GM19351 (cell line): ENCODE data around the gene C12orf42.

Experiments used
- ATAC-seq: cut with Tn5 transposase; IDR thresholded peaks from one replicate; pipeline ENCODE4 v1.9.1; 2021; ENCODE audit warnings: mild to moderate bottlenecking, moderate library complexity; ENCODE audit not compliant: unreplicated experiment

The C12orf42 gene

GRCh38 chr12:103350116-103350515 lies 145.7 kb downstream of the C12orf42 start:
- ATAC-seq: no peak

GRCh38 chr12:103348935-103349334 lies 146.8 kb downstream of the C12orf42 start:
- ATAC-seq: no peak

- ATAC-seq: no peak
Observed at GRCh38 chr12:103336940-103337339, 158.8 kb downstream of the C12orf42 start.

GRCh38 chr12:103334466-103334865 lies 161.3 kb downstream of the C12orf42 start:
- ATAC-seq: no peak

GRCh38 chr12:103333676-103334075 lies 162.1 kb downstream of the C12orf42 start:
- ATAC-seq: no peak

- ATAC-seq: no peak
Observed at GRCh38 chr12:103331643-103332042, 164.1 kb downstream of the C12orf42 start.

GRCh38 chr12:103330672-103331071 lies 165.1 kb downstream of the C12orf42 start:
- ATAC-seq: no peak

GRCh38 chr12:103327676-103328075 lies 168.1 kb downstream of the C12orf42 start:
- no peak for ATAC-seq

GRCh38 chr12:103326190-103326589 lies 169.6 kb downstream of the C12orf42 start:
- no peak for ATAC-seq

- ATAC-seq: no peak
Observed at GRCh38 chr12:103318566-103318965, 177.2 kb downstream of the C12orf42 start.

GRCh38 chr12:103317220-103317619 lies 178.5 kb downstream of the C12orf42 start:
- ATAC-seq: no peak

GRCh38 chr12:103314786-103315185 lies 181.0 kb downstream of the C12orf42 start:
- no peak for ATAC-seq

GRCh38 chr12:103313894-103314293 lies 181.9 kb downstream of the C12orf42 start:
- no peak for ATAC-seq

GRCh38 chr12:103312742-103313354 lies 182.9 kb downstream of the C12orf42 start:
- no peak for ATAC-seq

- no peak for ATAC-seq
Observed at GRCh38 chr12:103310546-103311270, 185.1 kb downstream of the C12orf42 start.

- ATAC-seq: no peak
Observed at GRCh38 chr12:103308396-103308795, 187.4 kb downstream of the C12orf42 start.

- no peak for ATAC-seq
Observed at GRCh38 chr12:103303484-103303883, 192.3 kb downstream of the C12orf42 start.

GRCh38 chr12:103301642-103302591 lies 193.9 kb downstream of the C12orf42 start:
- no peak for ATAC-seq

GRCh38 chr12:103288016-103288415 lies 207.8 kb downstream of the C12orf42 start:
- no peak for ATAC-seq

GRCh38 chr12:103282124-103282523 lies 213.6 kb downstream of the C12orf42 start:
- ATAC-seq: no peak

- ATAC-seq: peak; percentile 96
Observed at GRCh38 chr12:103279444-103279843, 216.3 kb downstream of the C12orf42 start.
